Measurements from ENCODE around the gene CTNNA2.
"Not testable (repeated sequence)": the region's sequence is repeated elsewhere in the genome, so short reads cannot be mapped to it uniquely, and the experiment has no call there.

Gene CTNNA2

DNA sequence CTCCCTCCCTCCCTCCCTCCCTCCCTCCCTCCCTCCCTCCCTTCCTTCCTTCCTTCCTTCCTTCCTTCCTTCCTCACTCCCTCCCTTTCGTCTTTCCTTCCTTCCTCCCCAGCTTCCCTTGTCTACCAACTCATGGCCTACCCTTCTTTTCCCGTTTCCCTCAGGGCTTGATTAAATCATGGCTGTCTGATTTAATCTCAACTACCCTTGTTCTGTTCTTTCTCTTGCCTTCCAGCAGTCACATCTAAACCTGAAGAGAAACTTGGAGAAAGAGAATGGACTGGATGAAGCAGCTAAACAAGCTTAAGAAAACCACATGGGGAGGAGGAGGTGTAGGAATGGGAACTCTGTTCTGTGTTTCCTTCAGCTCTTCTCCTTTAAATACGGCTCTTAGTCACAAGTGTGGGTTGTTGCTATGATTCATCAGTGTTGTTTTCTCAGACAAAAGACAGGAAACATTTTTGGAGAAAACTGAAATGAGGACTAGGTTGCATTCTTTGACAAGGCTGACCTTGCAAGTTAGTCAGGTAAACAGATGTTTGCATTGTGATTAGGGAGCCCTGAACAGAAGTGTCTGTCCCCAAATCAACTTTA lies 613.8 kb downstream of the CTNNA2 start:
- H3K27me3 ChIP-seq (ENCODE audit: insufficient read depth, low read length): no peaks in the 10 kb centered on the region
- no peaks in the 10 kb centered on the region for H3K36me3 ChIP-seq (ENCODE audit: insufficient read depth, low read length)
- no peaks in the 10 kb centered on the region for H3K4me1 ChIP-seq (ENCODE audit: control insufficient read depth, insufficient read depth, low read length, unreplicated experiment)
- no peak overlapping the region for H2AFZ ChIP-seq (ENCODE audit: low read length, unreplicated experiment)
- no peak overlapping the region for H3K4me3 ChIP-seq (ENCODE audit: low read depth, low read length)
- H3K79me2 ChIP-seq (ENCODE audit: control insufficient read depth, insufficient read depth, low read length, unreplicated experiment): no peaks in the 10 kb centered on the region
- no peak overlapping the region for H3K27ac ChIP-seq (ENCODE audit: low read depth, low read length)

GRCh38 chr2:80128080-80128479 lies 615.2 kb downstream of the CTNNA2 start:
- H3K79me2 ChIP-seq (ENCODE audit: control insufficient read depth, insufficient read depth, low read length, unreplicated experiment): no peaks in the 10 kb centered on the region
- H3K4me3 ChIP-seq (ENCODE audit: low read depth, low read length): no peak overlapping the region
- H3K27ac ChIP-seq (ENCODE audit: low read depth, low read length): no peak overlapping the region
- no peaks in the 10 kb centered on the region for H3K4me1 ChIP-seq (ENCODE audit: control insufficient read depth, insufficient read depth, low read length, unreplicated experiment)
- no peaks in the 10 kb centered on the region for H3K36me3 ChIP-seq (ENCODE audit: insufficient read depth, low read length)
- H2AFZ ChIP-seq (ENCODE audit: low read length, unreplicated experiment): no peak overlapping the region
- H3K27me3 ChIP-seq (ENCODE audit: insufficient read depth, low read length): no peaks in the 10 kb centered on the region

DNA sequence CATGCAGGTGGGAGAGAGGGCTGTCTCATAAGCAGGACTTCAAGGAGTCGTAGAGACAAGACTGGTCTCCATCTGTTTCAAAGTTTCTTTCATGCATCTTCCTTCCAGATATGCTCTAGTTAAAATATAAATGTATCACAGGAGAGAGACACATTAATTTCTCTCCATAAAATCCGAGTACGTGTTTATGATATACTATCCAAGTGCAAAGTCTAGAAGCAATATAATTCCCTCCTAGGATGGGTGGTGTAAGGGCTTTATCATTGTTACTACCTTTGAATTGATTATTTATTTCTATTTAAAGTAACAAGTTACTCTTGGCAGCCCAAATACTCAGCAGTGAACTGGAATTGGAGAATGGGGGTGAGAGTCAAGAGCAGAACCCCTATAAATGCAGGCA lies 619.4 kb downstream of the CTNNA2 start:
- no peaks in the 10 kb centered on the region for H3K27me3 ChIP-seq (ENCODE audit: insufficient read depth, low read length)
- no peak overlapping the region for H3K4me3 ChIP-seq (ENCODE audit: low read depth, low read length)
- H3K27ac ChIP-seq (ENCODE audit: low read depth, low read length): no peak overlapping the region
- H2AFZ ChIP-seq (ENCODE audit: low read length, unreplicated experiment): no peak overlapping the region
- H3K79me2 ChIP-seq (ENCODE audit: control insufficient read depth, insufficient read depth, low read length, unreplicated experiment): no peaks in the 10 kb centered on the region
- no peaks in the 10 kb centered on the region for H3K4me1 ChIP-seq (ENCODE audit: control insufficient read depth, insufficient read depth, low read length, unreplicated experiment)
- no peaks in the 10 kb centered on the region for H3K36me3 ChIP-seq (ENCODE audit: insufficient read depth, low read length)

DNA sequence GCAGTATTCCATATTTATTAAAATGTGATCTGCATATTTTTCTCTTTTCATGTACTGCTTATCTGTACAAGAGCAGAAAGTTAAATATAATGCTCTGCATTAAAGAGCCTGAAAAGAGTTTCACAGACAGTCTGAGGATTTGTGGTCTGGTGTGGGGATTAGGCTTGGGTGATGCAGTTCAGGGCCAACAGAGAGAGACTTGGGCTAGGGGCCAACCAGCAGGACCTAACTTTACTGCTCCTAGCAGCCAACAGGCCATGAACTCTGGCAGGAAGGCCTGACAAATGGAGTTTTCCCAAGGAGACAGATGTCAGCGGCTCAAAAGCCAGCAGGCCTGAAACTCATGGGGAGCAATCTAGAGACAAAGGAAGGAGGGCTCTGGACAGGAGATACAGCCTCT lies 622.1 kb downstream of the CTNNA2 start:
- H3K4me1 ChIP-seq (ENCODE audit: control insufficient read depth, insufficient read depth, low read length, unreplicated experiment): no peaks in the 10 kb centered on the region
- H2AFZ ChIP-seq (ENCODE audit: low read length, unreplicated experiment): no peak overlapping the region
- H3K79me2 ChIP-seq (ENCODE audit: control insufficient read depth, insufficient read depth, low read length, unreplicated experiment): no peaks in the 10 kb centered on the region
- no peaks in the 10 kb centered on the region for H3K36me3 ChIP-seq (ENCODE audit: insufficient read depth, low read length)
- no peak overlapping the region for H3K4me3 ChIP-seq (ENCODE audit: low read depth, low read length)
- H3K27ac ChIP-seq (ENCODE audit: low read depth, low read length): no peak overlapping the region
- no peaks in the 10 kb centered on the region for H3K27me3 ChIP-seq (ENCODE audit: insufficient read depth, low read length)

DNA sequence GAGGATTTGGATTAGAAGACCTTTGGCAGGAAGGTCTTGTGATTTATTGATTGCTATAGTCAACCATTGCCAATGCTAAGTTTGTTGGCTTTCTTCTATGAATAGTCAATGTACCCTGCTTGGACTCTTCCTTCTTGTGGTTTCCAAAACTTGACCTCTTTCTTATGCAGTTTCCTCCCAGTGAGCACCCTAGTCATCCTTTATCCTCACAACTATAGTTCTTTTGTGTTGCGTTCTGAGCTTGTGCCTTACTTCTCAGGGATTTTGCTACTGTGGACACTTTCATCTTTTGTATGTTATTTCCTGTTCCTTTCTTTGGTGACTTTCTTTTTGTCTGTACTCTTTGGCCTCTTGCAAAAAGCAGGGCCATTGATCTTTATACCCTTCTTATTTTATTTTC lies 623.5 kb downstream of the CTNNA2 start:
- H2AFZ ChIP-seq (ENCODE audit: low read length, unreplicated experiment): no peak overlapping the region
- no peaks in the 10 kb centered on the region for H3K79me2 ChIP-seq (ENCODE audit: control insufficient read depth, insufficient read depth, low read length, unreplicated experiment)
- no peaks in the 10 kb centered on the region for H3K27me3 ChIP-seq (ENCODE audit: insufficient read depth, low read length)
- H3K36me3 ChIP-seq (ENCODE audit: insufficient read depth, low read length): no peaks in the 10 kb centered on the region
- H3K4me1 ChIP-seq (ENCODE audit: control insufficient read depth, insufficient read depth, low read length, unreplicated experiment): no peaks in the 10 kb centered on the region
- H3K4me3 ChIP-seq (ENCODE audit: low read depth, low read length): no peak overlapping the region
- no peak overlapping the region for H3K27ac ChIP-seq (ENCODE audit: low read depth, low read length)

DNA sequence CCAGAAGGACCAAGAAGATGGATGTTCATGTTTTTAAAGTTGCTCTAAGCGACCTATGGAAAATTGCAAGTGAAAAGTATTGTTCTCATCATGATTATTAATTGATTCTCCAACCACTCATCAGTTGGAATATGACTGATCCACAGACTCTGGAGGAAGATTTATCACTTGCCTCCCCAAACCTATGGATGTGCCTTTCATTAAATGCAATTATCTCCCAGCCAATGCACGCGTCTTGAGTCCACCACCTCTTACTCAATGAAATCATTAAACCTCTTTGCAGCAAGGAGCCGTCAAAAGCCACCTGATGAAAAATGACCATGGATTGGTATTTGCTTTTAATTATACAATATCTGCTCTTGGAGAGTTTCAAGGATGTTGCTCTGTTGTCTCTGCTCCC lies 626.1 kb downstream of the CTNNA2 start:
- H3K27ac ChIP-seq (ENCODE audit: low read depth, low read length): no peak overlapping the region
- H3K4me3 ChIP-seq (ENCODE audit: low read depth, low read length): no peak overlapping the region
- no peaks in the 10 kb centered on the region for H3K79me2 ChIP-seq (ENCODE audit: control insufficient read depth, insufficient read depth, low read length, unreplicated experiment)
- no peak overlapping the region for H2AFZ ChIP-seq (ENCODE audit: low read length, unreplicated experiment)
- no peaks in the 10 kb centered on the region for H3K36me3 ChIP-seq (ENCODE audit: insufficient read depth, low read length)
- H3K4me1 ChIP-seq (ENCODE audit: control insufficient read depth, insufficient read depth, low read length, unreplicated experiment): no peaks in the 10 kb centered on the region
- H3K27me3 ChIP-seq (ENCODE audit: insufficient read depth, low read length): no peaks in the 10 kb centered on the region

GRCh38 chr2:80141007-80141726 lies 628.3 kb downstream of the CTNNA2 start:
- H3K27me3 ChIP-seq (ENCODE audit: insufficient read depth, low read length): no peaks in the 10 kb centered on the region
- no peaks in the 10 kb centered on the region for H3K36me3 ChIP-seq (ENCODE audit: insufficient read depth, low read length)
- no peak overlapping the region for H2AFZ ChIP-seq (ENCODE audit: low read length, unreplicated experiment)
- no peak overlapping the region for H3K4me3 ChIP-seq (ENCODE audit: low read depth, low read length)
- no peak overlapping the region for H3K27ac ChIP-seq (ENCODE audit: low read depth, low read length)
- no peaks in the 10 kb centered on the region for H3K79me2 ChIP-seq (ENCODE audit: control insufficient read depth, insufficient read depth, low read length, unreplicated experiment)
- H3K4me1 ChIP-seq (ENCODE audit: control insufficient read depth, insufficient read depth, low read length, unreplicated experiment): no peaks in the 10 kb centered on the region

- Histone ChIP-seq H3K36me3 (ENCODE audit: insufficient read depth, low read length) (no peaks in the 10 kb centered on the region), H3K27ac (ENCODE audit: low read depth, low read length) (no peak overlapping the region), H3K4me3 (ENCODE audit: low read depth, low read length) (no peak overlapping the region), H3K4me1 (ENCODE audit: control insufficient read depth, insufficient read depth, low read length, unreplicated experiment) (no peaks in the 10 kb centered on the region), H3K27me3 (ENCODE audit: insufficient read depth, low read length) (no peaks in the 10 kb centered on the region), H3K79me2 (ENCODE audit: control insufficient read depth, insufficient read depth, low read length, unreplicated experiment) (no peaks in the 10 kb centered on the region), H2AFZ (ENCODE audit: low read length, unreplicated experiment) (no peak overlapping the region)
Measured at GRCh38 chr2:80145499-80145898, 632.6 kb downstream of the CTNNA2 start.

GRCh38 chr2:80146757-80147156 lies 633.9 kb downstream of the CTNNA2 start:
- not testable (repeated sequence) for H3K36me3 ChIP-seq (ENCODE audit: insufficient read depth, low read length); H3K4me1 ChIP-seq (ENCODE audit: control insufficient read depth, insufficient read depth, low read length, unreplicated experiment); H3K79me2 ChIP-seq (ENCODE audit: control insufficient read depth, insufficient read depth, low read length, unreplicated experiment); H3K27ac ChIP-seq (ENCODE audit: low read depth, low read length); H3K27me3 ChIP-seq (ENCODE audit: insufficient read depth, low read length); H3K4me3 ChIP-seq (ENCODE audit: low read depth, low read length); H2AFZ ChIP-seq (ENCODE audit: low read length, unreplicated experiment)

GRCh38 chr2:80147690-80148089 lies 634.8 kb downstream of the CTNNA2 start:
- Histone ChIP-seq H3K36me3 (ENCODE audit: insufficient read depth, low read length) (no peaks in the 10 kb centered on the region), H3K4me3 (ENCODE audit: low read depth, low read length) (no peak overlapping the region), H3K4me1 (ENCODE audit: control insufficient read depth, insufficient read depth, low read length, unreplicated experiment) (no peaks in the 10 kb centered on the region), H3K27me3 (ENCODE audit: insufficient read depth, low read length) (no peaks in the 10 kb centered on the region), H3K79me2 (ENCODE audit: control insufficient read depth, insufficient read depth, low read length, unreplicated experiment) (no peaks in the 10 kb centered on the region), H3K27ac (ENCODE audit: low read depth, low read length) (no peak overlapping the region), H2AFZ (ENCODE audit: low read length, unreplicated experiment) (no peak overlapping the region)

GRCh38 chr2:80148906-80149305 lies 636.1 kb downstream of the CTNNA2 start:
- Histone ChIP-seq H3K27me3 (ENCODE audit: insufficient read depth, low read length) (no peaks in the 10 kb centered on the region), H3K4me1 (ENCODE audit: control insufficient read depth, insufficient read depth, low read length, unreplicated experiment) (no peaks in the 10 kb centered on the region), H3K4me3 (ENCODE audit: low read depth, low read length) (no peak overlapping the region), H2AFZ (ENCODE audit: low read length, unreplicated experiment) (no peak overlapping the region), H3K36me3 (ENCODE audit: insufficient read depth, low read length) (no peaks in the 10 kb centered on the region), H3K79me2 (ENCODE audit: control insufficient read depth, insufficient read depth, low read length, unreplicated experiment) (no peaks in the 10 kb centered on the region), H3K27ac (ENCODE audit: low read depth, low read length) (no peak overlapping the region)

All from ACC112 (cell line).